DOHH2 (cell line): ENCODE data around the gene TPPP3.

Experiments used
- EZH2phosphoT487 ChIP-seq: fragments of 200-600 bp; sonication (generic); IDR thresholded peaks from 2 replicates; pipeline ENCODE4 v1.6.1; 2017; ENCODE audit warnings: borderline replicate concordance, mild to moderate bottlenecking, antibody characterized with exemption, low read length, moderate library complexity, mixed read lengths
- TF ChIP-seq, protein P1 (sequence below): fragments of 200-600 bp; sonication (generic); IDR thresholded peaks from one replicate; pipeline ENCODE4 v1.5.1; 2014; ENCODE audit warnings: antibody characterized with exemption, mild to moderate bottlenecking, low read depth, low read length; ENCODE audit not compliant: poor library complexity, severe bottlenecking

DNA sequence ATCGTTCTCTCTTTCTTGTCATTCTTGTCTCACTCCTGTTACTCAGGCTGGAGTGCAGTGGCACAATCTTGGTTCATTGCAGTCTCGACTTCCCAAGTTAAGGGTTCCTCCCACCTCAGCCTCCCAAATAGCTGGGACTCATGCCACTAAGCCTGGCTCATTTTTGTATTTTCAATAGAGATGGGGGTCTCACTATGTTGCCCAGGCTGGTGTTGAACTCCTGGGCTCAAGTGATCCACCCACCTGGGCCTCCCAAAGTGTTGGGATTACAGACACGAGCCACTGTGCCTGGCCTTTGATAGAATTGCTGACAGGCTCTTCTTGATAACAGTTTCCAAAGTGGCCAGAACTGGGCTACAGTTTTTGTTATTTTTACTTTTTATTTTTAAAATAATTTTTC is 32.3 kb downstream of the TPPP3 start:
- TF ChIP-seq, protein P1, sequence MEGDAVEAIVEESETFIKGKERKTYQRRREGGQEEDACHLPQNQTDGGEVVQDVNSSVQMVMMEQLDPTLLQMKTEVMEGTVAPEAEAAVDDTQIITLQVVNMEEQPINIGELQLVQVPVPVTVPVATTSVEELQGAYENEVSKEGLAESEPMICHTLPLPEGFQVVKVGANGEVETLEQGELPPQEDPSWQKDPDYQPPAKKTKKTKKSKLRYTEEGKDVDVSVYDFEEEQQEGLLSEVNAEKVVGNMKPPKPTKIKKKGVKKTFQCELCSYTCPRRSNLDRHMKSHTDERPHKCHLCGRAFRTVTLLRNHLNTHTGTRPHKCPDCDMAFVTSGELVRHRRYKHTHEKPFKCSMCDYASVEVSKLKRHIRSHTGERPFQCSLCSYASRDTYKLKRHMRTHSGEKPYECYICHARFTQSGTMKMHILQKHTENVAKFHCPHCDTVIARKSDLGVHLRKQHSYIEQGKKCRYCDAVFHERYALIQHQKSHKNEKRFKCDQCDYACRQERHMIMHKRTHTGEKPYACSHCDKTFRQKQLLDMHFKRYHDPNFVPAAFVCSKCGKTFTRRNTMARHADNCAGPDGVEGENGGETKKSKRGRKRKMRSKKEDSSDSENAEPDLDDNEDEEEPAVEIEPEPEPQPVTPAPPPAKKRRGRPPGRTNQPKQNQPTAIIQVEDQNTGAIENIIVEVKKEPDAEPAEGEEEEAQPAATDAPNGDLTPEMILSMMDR: no peak
- TF ChIP-seq EZH2phosphoT487: no peak
